Spleen (tissue), 11 donors: ENCODE measurements around the gene XIRP1. TPM values are rescaled to one million over a fixed set of nuclear protein-coding genes. Genes with fewer than 3 reads are reported as not detected.
A peak's percentile ranks its signal among the peaks of the same experiment; 100 is the strongest.

Source experiments
- DNase-seq: peaks from one replicate; pipeline ENCODE4 v3.0.0-alpha.2; 2020
- H3K27ac ChIP-seq, 8 donors: fragments of 200-600 bp; sonication (generic) in 7 of 8; 1 replicate in 4 of 8; 2 replicates in 4 of 8; pipeline versions ENCODE4 v1.5.0 to v1.8.0; 2016 to 2021; ENCODE audit warnings: inconsistent platforms in 4 of 8, mild to moderate bottlenecking in 4 of 8, moderate library complexity in 1 of 8
- H3K27me3 ChIP-seq, 7 donors: fragments of 200-600 bp; sonication (generic) in 6 of 7; replicated peaks in 1 of 7; 1 replicate in 4 of 7; 2 replicates in 3 of 7; pipeline versions ENCODE4 v1.5.0 to v1.8.0; 2016 to 2021; ENCODE audit warnings: inconsistent platforms in 3 of 7, mild to moderate bottlenecking in 1 of 7
- H3K36me3 ChIP-seq, 6 donors: fragments of 200-600 bp; sonication (generic) in 5 of 6; 1 replicate in 4 of 6; 2 replicates in 2 of 6; pipeline versions ENCODE4 v1.5.0 to v1.8.0; 2016 to 2021; ENCODE audit warnings: inconsistent platforms in 2 of 6
- H3K4me1 ChIP-seq, 6 donors: fragments of 200-600 bp; sonication (generic) in 5 of 6; 1 replicate in 3 of 6; 2 replicates in 3 of 6; pipeline versions ENCODE4 v1.5.0 to v1.8.0; 2016 to 2021; ENCODE audit warnings: inconsistent platforms in 3 of 6
- H3K4me3 ChIP-seq, 8 donors: fragments of 200-600 bp; sonication (generic) in 7 of 8; 1 replicate in 4 of 8; 2 replicates in 4 of 8; pipeline versions ENCODE4 v1.5.0 to v1.8.0; 2016 to 2021; ENCODE audit warnings: inconsistent platforms in 4 of 8, mild to moderate bottlenecking in 4 of 8, moderate library complexity in 2 of 8
- H3K9me3 ChIP-seq, 8 donors: fragments of 200-600 bp; sonication (generic) in 7 of 8; 1 replicate in 4 of 8; 2 replicates in 4 of 8; pipeline versions ENCODE4 v1.5.0 to v1.8.0; 2016 to 2021; ENCODE audit warnings: inconsistent platforms in 4 of 8
- CTCF ChIP-seq, 11 experiments: fragments of 200-600 bp in 7 of 11; fragments of 450-650 bp in 4 of 11; sonication (generic) in 4 of 11; IDR thresholded peaks in 8 of 11; conservative IDR thresholded peaks in 3 of 11; 1 replicate in 7 of 11; 2 replicates in 4 of 11; pipeline versions ENCODE4 v1.4.0 to v1.8.0; 2016 to 2021; ENCODE audit warnings: antibody characterized with exemption in 11 of 11, inconsistent platforms in 4 of 11, mild to moderate bottlenecking in 1 of 11
- POLR2A ChIP-seq, 3 donors: fragments of 450-650 bp; IDR thresholded peaks; one replicate each; pipeline ENCODE4 v1.5.1; 2017; ENCODE audit warnings: antibody characterized with exemption in 3 of 3, mild to moderate bottlenecking in 1 of 3
- POLR2AphosphoS5 ChIP-seq, 3 donors: sonication (generic); formaldehyde crosslinking; IDR thresholded peaks; one replicate each; pipeline ENCODE4 v1.5.1; 2017; ENCODE audit warnings: antibody characterized with exemption in 3 of 3
- WGBS, 5 donors: extraction: QIAGEN DNeasy Blood & Tissue Kit in 3 of 5; methylation state at CpG; one replicate each; pipeline versions ENCODE4 v1.1.5 to v1.1.7; 2013 to 2018; 5-methylcytosine and 5-hydroxymethylcytosine counted together
- intact Hi-C: fragments of 100-400 bp; cut with DNase I; formaldehyde crosslinking; loops from one replicate; pipeline ENCODE4 v1.15.0; 2023; ENCODE audit warnings: low total_unique reads
- polyA plus RNA-seq, 3 donors: library from polyadenylated mRNA; stranded (reverse); fragments of 200-250 nt; gene quantifications; one replicate each; pipeline ENCODE4 v1.2.1, GENCODE V29; 2013
- total RNA-seq, 7 donors: library from RNA; depleted of rRNA in 3 of 7; stranded (reverse); fragments of >200 nt in 3 of 7; fragmentation: NEBNext Ultra II Directional in 4 of 7; extraction: Animal tissue kit (Norgen Biotek cat#: 25700) in 4 of 7; gene quantifications; one replicate each; pipeline versions ENCODE4 v1.1.0 to v1.2.1, GENCODE V29; 2016 to 2021
- donor health status: healthy with polysubstance abuse.
- donor health status: DM: no; HTN: no; CAD: no; lungs with moderate emphysema.
- donor health status: DM: no; HTN: no; CAD: no.
- donor health status: Bipolar disorder and iron deficiency.
- donor health status: healthy.
- donor health status: DM: no; HTN: no; CAD: no.
- donor health status: DM: yes; HTN: yes; CAD: no.

Gene XIRP1
- total and polyA plus RNA-seq, 10 donors, result 0.06 to 0.70 (median 0.27) TPM; not detected in 3

- Histone ChIP-seq H3K36me3 (no peaks in the 10 kb centered on the region), H3K27ac (peak overlapping the region in 1 of 8 donors; percentile 6), H3K4me1 (peaks cover 0 to 30% (median 15%) of the 10 kb centered on the region in 6 donors), H3K9me3 (no peaks in the 10 kb centered on the region), H3K27me3 (no peaks in the 10 kb centered on the region), H3K4me3 (no peak overlapping the region)
- DNase-seq, result no peak
- TF ChIP-seq POLR2AphosphoS5 (IDR thresholded peaks at IDR 0.05), result no peak
- no peak for TF ChIP-seq CTCF (IDR thresholded peaks at IDR 0.05 in 8 of 11, conservative IDR thresholded peaks at IDR 0.05 in 3 of 11)
- TF ChIP-seq POLR2A (IDR thresholded peaks at IDR 0.05), result no peak
- intact Hi-C loops, result no loop called here
Measured at GRCh38 chr3:39221141-39221530, 28.7 kb upstream of the XIRP1 start.

- H3K27ac ChIP-seq, result peak overlapping the region in 1 of 8 donors; percentile 6
- intact Hi-C loops, result no loop called here
- DNase-seq, result no peak
- no peaks in the 10 kb centered on the region for H3K9me3 ChIP-seq
- H3K27me3 ChIP-seq, result no peaks in the 10 kb centered on the region
- TF ChIP-seq POLR2A (IDR thresholded peaks at IDR 0.05) (no peak), POLR2AphosphoS5 (IDR thresholded peaks at IDR 0.05) (no peak), CTCF (IDR thresholded peaks at IDR 0.05 in 8 of 11, conservative IDR thresholded peaks at IDR 0.05 in 3 of 11) (no peak)
- H3K4me3 ChIP-seq, result no peak overlapping the region
- 54 to 63% (median 54%) methylated on average over 6 of the region's 6 CpGs for WGBS, 5 donors
- peaks cover 0 to 30% (median 15%) of the 10 kb centered on the region in 6 donors for H3K4me1 ChIP-seq
- H3K36me3 ChIP-seq, result no peaks in the 10 kb centered on the region
Measured at GRCh38 chr3:39220407-39221140, 28.2 kb upstream of the XIRP1 start.

GRCh38 chr3:39219702-39220101 is 27.3 kb upstream of the XIRP1 start:
- Histone ChIP-seq H3K27me3 (no peaks in the 10 kb centered on the region), H3K4me3 (no peak overlapping the region), H3K36me3 (no peaks in the 10 kb centered on the region), H3K27ac (no peak overlapping the region), H3K4me1 (peaks cover 0 to 31% (median 18%) of the 10 kb centered on the region in 6 donors), H3K9me3 (no peaks in the 10 kb centered on the region)
- intact Hi-C loops, result no loop called here
- WGBS, 5 donors, result 80 to 95% (median 85%) methylated on average over 3 of the region's 3 CpGs
- TF ChIP-seq POLR2A (IDR thresholded peaks at IDR 0.05) (no peak), CTCF (IDR thresholded peaks at IDR 0.05 in 8 of 11, conservative IDR thresholded peaks at IDR 0.05 in 3 of 11) (no peak), POLR2AphosphoS5 (IDR thresholded peaks at IDR 0.05) (no peak)
- no peak for DNase-seq

- DNase-seq, result no peak
- no peak overlapping the region for H3K4me3 ChIP-seq
- WGBS, 5 donors, result 55 to 60% (median 55%) methylated on average over 2 of the region's 2 CpGs
- peak overlapping the region in 4 of 8 donors; percentile 5 to 44 (median 16) for H3K27ac ChIP-seq
- intact Hi-C loops, result no loop called here
- no peaks in the 10 kb centered on the region for H3K9me3 ChIP-seq
- H3K4me1 ChIP-seq, result peaks cover 0 to 30% (median 18%) of the 10 kb centered on the region in 6 donors
- H3K36me3 ChIP-seq, result no peaks in the 10 kb centered on the region
- H3K27me3 ChIP-seq, result no peaks in the 10 kb centered on the region
- no peak for TF ChIP-seq POLR2AphosphoS5 (IDR thresholded peaks at IDR 0.05)
- TF ChIP-seq POLR2A (IDR thresholded peaks at IDR 0.05), result no peak
- TF ChIP-seq CTCF (IDR thresholded peaks at IDR 0.05 in 8 of 11, conservative IDR thresholded peaks at IDR 0.05 in 3 of 11), result no peak
Measured at GRCh38 chr3:39216176-39216790, 23.9 kb upstream of the XIRP1 start.
